ENCODE data around the gene CLCN5.

CLCN5 gene

DNA sequence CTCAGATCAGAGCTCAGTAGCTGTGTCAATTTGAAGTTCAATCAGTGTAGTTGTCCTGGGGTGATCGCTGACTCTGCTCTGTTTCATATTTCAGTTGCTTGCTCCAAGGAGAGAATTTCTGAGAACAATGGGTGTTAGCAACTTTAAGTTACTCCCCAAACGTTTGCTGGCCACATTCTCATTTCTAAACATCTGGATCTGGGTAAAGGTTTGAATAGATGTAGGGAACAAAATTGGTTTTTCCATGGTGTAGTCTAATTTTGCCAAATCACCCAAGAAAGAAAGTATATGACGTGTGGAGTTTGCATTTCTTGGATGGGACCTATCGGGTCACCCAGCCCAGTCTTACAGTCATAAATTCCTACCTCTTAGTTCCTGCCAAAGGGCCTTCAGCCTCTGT, 174.7 kb downstream of the CLCN5 start:
- no peak for DNase-seq

DNA sequence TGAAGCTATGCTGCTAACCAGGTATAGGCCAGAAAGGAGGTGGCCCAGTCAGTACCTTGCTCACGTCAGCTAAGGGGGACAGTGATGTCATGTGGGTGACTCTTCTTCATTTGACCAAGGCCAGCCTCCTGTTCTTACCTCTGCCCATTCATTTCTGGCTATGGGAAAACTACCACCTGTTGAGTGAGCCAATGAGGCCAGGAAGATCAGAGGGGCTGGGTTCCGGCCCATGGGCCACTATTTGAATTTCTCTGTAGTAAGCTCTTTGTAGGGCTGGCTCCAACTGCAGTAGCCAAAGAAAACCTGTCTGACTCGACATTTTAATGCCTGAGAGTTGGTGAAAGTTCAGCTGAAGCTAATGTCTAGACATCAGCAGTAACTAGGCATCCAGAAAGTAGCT, 175.8 kb downstream of the CLCN5 start:
- no peak for DNase-seq

DNA sequence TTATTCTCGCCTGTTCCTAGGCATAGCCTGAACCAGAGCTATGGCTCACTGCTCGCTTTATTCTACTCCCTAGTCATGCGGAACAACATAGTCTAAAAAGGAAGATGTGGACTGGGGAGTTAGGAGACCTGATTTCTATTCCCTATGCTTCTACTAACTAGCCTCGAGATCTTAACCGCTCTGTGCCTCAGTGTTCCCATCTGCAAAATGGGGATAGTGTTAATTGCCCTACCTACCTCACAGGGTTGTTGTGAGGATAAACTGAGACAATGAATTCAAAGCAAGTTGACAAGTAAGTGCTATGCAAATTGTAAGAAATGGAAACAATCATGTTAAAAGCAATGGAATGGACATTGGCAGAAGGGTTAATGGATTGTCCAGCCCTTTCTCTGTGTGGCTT, 176.4 kb downstream of the CLCN5 start:
- no peak for DNase-seq

DNA sequence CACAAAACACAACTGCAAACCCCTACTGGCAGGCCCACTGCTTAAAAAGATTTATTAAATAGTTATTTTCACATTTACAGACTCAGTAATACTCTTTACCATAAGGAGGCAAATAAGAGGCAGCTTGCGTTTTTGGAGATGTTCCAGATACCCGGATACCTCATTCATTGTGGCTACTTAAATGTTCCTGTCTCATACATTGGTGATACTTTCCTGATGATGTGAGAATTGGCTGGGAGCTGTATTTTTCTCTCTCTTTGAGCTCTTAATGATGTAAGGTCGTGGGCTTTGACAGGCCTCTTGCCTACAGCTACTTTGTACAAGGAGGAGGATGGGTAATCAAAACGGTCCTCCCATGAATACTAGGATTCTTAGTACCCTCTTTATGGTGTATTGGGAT, 176.9 kb downstream of the CLCN5 start:
- DNase-seq, result no peak

DNA sequence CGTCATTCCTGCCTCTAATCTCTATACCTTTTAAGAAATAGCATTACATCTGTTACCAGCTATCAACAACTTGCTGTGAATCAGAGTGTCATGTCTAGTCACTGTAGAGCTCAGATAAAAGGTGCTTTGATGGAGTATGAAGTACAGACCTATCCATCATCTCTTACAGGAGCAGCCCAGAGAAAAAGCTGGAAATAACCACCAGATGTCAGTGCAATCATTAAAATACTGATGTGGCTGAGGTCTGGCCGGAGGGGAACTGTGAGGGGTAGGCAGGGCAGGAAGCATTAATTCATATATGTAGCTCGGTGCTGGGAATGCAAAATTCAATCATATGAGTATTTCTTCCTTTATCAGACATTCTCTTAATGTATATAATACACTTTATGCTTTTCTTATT, 177.8 kb downstream of the CLCN5 start:
- peak; percentile 3 for DNase-seq

DNA sequence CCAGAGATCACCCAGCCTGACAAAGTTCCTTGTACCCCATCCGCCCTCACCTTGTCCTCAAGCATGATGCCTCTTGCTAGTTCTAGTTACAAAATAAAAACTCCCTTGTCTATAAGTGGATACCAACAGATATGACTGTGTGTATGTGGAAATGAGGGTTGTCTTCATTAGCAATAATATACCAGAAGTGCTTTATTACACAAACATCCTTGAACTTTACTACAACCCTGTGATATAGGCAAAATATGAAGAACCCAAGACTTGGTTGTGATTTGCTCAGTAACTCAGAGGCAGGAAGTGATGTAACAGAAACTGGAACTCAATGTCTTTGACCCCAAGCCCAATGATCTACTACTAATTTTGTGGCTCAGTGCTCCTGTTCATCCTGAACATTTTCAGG, 180.8 kb downstream of the CLCN5 start:
- no peak for DNase-seq

DNA sequence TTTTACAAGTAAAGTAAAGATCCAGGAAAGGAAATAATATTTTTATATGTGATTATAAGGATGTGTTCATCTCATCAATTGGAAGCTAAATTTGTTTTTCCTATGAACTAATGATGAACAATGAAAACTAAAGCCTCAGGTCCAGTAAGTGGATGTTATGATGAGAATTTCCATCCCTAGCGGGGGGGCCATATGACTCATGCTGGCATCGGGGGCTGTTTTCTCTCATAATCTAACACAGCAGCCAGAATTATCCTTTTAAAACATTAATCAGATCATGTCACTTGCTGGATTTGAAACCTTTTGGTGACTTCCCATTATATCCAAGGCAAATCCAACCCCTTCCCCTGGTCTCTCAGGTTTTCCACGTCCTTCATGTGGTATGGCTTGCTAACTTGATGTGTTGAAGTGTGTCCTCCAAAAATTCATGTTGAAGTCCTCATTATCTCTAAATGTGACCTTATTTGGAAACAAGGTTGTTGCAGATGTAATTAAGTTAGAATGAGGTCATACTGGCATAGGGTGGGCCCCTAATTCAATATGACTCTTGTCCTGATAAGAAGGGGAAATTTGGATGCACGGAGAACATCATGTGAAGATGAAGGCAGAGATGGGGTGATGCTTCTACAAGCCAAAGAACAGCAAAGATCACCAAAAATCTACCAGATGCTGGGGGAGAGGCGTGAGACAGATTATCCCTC, 181.6 kb downstream of the CLCN5 start:
- DNase-seq, result no peak

DNA sequence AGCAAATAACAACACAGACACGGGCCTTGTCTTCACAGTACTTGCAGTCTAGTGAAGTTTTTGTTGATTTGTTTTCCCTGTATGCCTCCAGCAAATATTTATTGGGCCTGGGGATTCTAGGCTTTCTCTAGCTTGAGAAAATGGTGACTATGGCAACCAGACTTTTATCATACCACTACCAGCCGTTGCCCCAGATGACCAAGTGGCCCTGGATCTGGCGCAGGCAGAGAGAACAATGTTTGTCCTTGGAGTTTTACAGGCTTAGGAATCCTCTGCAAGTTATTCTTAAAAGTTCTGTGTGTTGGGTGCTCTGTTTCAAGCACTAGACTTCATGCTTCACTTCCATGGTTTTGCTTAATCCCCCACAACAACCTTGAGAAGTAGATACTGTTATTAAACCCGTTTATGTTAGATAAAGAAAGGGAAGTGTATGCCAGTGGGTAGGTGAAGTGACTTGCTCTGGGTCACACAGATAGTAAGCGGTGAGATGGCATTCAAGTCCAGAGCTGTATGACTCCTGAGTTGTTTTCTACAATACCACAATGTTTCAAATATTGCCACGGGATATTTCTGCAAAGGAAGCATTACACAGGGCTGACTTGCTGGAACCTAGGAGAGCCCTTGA, 183.8 kb downstream of the CLCN5 start:
- no peak for DNase-seq

DNA sequence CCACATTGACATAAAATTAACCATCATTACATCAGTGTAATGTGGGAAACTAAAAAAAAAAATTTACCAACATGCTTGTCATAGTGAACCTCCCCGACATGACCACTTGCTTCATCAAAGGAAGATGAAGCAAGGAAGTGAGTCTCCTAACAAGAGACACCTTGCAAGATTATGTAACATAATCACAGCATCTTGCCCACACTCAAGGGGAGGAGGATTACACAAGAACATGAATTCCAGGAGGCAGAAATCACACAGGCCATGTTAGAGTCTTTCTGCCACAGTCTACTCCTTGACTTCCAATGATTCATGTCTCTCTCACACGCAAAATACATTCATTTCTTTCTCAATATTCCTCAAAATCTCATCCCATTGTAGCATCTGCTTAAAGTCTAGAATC, 185.1 kb downstream of the CLCN5 start:
- no peak for DNase-seq

DNA sequence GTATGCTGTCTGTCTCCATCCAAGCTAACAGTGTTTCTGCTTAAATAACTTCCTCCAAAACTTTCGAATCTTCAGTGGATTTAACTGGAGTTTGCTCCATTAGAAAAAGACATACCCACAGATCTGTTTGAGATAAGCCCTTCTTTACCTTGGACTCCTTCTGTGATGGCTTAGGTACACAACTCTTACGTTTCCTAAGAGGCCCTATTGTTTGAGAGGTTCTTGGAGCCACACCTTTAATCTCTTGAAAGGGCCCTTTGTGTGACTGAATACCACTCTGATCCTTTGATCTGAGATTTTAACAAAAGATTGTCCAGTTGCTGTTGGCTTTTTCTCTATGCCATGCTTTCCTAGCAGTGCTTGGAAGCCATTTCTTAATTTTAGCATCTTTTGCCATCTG, 185.9 kb downstream of the CLCN5 start:
- DNase-seq, result no peak

DNA sequence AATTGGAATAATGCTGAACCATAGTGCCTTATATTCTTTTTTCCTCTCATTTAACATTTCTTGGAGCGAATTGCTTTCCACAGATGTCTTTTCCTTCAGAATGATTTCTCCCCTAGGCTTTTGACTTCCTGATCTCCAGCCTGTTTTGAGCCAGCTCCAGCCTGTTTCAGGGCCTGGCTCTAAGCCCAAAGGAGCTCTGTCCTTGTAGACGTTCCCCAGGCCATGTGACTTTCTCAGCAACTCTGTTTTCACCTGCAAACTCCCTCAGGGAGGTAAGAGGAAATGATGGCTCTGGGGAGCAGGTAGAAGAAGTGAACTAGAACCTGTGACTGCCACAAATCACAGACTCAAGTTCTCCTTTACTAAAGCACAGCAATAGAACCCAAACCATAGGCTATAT, 189.3 kb downstream of the CLCN5 start:
- peak; percentile 11 for DNase-seq

DNA sequence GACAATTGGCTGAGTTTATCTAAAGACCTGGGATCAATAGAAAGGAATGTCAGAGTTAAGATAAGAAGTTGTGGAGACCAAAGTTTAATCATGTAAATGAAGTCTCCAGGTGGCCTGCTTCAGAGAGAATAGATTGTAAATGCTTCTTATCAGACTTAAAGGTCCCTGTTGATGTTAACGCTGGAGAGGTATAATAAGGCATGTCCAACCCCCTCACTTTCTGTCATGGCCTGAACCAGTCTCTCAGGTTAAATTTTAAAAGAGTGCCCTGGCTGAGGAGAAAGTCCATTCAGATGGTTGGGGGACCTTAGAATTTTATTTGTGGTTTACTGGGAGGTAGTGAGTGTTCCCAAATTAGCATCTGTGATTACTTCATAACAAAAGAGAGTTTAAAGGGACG, 191.7 kb downstream of the CLCN5 start:
- DNase-seq, result no peak

DNA sequence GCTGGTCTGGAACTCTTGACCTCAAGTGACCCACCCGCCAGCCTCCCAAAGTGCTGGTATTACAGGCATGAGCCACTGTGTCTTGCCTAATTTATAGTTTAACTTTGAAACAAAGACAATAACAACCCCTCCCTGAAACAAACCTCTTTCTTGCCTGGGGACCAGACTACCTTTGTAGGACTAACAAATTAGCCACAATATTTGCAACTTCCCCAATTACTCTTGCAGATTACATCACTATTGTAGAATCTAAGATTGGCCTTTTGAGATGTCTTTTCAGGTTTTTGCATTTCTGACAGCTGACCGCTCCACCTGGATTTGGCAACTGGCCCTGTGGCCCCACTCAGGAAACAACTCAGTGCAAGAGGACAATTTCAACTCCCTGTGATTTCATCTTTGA, 193.6 kb downstream of the CLCN5 start:
- no peak for DNase-seq

DNA sequence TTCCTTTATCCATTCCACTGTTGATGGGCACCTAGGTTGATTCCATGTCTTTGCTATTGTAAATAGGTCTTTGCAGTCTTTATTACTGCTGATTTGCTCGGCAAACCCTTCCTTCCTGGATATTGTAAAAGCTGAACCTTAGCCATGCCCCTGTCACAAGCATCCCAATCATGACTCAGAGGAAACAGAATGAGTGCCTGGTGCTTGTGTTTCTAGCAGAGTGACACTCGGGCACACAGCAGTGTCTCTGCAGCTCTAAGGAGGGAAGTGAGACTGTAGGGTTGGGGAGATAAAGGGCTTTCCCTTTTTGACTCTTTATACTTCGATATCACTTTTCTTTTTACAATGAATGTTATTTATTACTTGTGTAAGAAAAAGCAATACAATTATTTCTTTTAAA, 195.1 kb downstream of the CLCN5 start:
- DNase-seq, result no peak

DNA sequence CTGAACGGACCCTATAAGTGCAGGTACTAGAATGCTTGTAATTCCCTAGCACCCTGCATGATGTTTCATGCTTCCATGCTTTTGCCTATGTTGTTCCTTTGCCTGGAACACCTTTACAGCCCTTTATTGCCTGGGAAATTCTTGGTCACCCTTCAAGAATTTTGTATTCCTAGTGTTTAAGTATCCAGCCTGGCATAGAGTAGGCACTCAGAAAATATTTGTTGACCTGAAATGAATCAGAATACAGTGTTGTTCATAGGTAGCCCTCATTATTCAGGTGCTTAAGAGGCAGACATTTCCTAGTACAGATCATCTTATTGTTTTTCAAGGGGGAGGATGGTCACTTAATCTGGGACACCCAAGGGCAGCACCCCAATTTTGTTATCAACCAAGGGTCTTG, 203.1 kb downstream of the CLCN5 start:
- no peak for DNase-seq

DNA sequence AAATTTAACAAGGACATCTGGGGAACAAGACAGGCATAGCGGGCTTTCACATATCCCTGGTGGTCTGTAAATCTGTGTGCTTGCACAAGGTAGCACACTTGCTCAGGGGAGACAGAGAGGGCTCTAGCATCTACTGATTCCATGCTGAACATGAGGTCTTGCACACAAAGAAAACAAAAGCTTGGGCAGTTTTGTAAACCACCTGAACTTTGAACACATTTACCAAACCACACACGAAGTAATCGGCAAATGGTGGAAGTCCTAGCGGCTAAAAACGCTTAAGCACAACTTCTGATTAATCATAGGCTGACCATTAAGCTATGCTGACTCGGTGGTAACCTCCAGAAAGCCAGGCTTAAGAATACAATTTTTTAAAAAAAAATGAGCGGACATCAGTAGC, 225.6 kb downstream of the CLCN5 start:
- no peak for DNase-seq

Data from NCI-H69 (cell line).